Nephron (organoid): Measurements from ENCODE around the gene ABCA13.

ENCODE experiments used
- H3K27ac Mint-ChIP-seq, 3 experiments: 2 replicates each; pipeline ENCODE4 v1.8.0; 2020; ENCODE audit warnings: mixed read lengths in 3 of 3, mild to moderate bottlenecking in 2 of 3, moderate library complexity in 1 of 3
- H3K27me3 Mint-ChIP-seq: 2 replicates; pipeline ENCODE4 v1.8.0; 2021; ENCODE audit warnings: low read depth, mild to moderate bottlenecking, moderate library complexity, mixed read lengths
- H3K36me3 Mint-ChIP-seq: 2 replicates; pipeline ENCODE4 v1.8.0; 2020; ENCODE audit warnings: low read depth, mixed read lengths
- H3K4me1 Mint-ChIP-seq: 2 replicates; pipeline ENCODE4 v1.8.0; 2020; ENCODE audit warnings: mixed read lengths
- H3K4me3 Mint-ChIP-seq, 3 experiments: 2 replicates each; pipeline ENCODE4 v1.8.0; 2020; ENCODE audit warnings: mild to moderate bottlenecking in 3 of 3, mixed read lengths in 3 of 3, moderate library complexity in 2 of 3
- H3K9me3 Mint-ChIP-seq: 2 replicates; pipeline ENCODE4 v1.8.0; 2020; ENCODE audit warnings: mixed read lengths
- CTCF ChIP-seq, 3 experiments: fragments of 200-600 bp; sonication (generic); IDR thresholded peaks; one replicate each; pipeline ENCODE4 v1.5.0; 2021; ENCODE audit warnings: antibody characterized with exemption in 3 of 3; ENCODE audit not compliant: unreplicated experiment in 3 of 3

Gene ABCA13

DNA sequence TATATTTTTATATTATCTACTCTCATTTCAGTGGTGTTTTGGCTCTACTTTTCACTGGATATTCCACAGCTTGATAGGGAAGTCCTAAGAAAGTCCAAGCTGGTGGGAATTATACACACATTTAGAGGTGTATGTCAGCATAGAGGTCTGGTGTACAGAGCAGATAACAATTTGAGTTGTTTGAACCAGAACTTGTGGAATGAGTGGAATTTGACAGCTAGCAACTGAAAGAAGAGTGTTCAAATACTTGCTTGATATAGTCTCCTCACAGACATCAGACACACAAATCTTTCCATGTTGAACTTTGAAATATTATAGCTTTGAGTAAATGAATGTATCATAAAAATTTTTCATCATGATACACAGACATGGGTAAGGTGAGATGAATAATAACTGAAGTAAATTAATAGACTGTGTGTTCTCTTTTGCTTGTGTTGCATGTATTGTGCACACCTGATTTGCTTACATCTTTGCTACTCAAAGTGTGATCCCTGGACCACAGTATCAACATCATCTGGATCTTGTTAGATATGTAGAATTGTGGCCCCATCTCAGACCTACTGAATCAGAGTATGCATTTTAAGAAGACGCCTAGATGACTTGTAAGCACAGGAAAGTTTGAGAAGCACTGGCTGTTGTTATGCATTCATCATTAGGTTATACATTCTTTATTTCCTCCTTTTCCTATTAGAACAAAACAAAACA is 91.5 kb downstream of the ABCA13 start:
- H3K27ac Mint-ChIP-seq, result no peak overlapping the region
- no peak for TF ChIP-seq CTCF (IDR thresholded peaks at IDR 0.05; ENCODE audit: unreplicated experiment in 3 of 3)
- no peaks in the 10 kb centered on the region for H3K36me3 Mint-ChIP-seq
- no peaks in the 10 kb centered on the region for H3K27me3 Mint-ChIP-seq
- H3K4me3 Mint-ChIP-seq, result no peak overlapping the region
- no peaks in the 10 kb centered on the region for H3K9me3 Mint-ChIP-seq
- H3K4me1 Mint-ChIP-seq, result no peaks in the 10 kb centered on the region

DNA sequence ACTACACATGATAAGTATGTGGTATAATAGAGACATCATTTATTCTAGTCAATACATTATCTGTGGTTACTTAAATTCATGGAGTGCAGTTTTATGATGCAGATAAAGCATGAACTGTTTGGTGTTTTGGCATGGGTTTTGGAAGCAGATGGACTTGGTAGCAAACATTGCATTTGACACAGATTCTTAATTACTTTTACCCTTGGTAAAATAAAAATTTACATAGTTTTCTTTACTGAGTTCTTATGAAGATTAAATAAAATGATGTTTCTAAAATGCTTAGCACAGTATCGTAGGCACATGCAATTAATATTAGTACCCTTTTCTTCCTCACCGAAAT is 92.0 kb downstream of the ABCA13 start:
- Mint-ChIP-seq H3K4me3 (no peak overlapping the region), H3K9me3 (no peaks in the 10 kb centered on the region), H3K27ac (no peak overlapping the region), H3K27me3 (no peaks in the 10 kb centered on the region), H3K36me3 (no peaks in the 10 kb centered on the region), H3K4me1 (no peaks in the 10 kb centered on the region)
- no peak for TF ChIP-seq CTCF (IDR thresholded peaks at IDR 0.05; ENCODE audit: unreplicated experiment in 3 of 3)

- no peaks in the 10 kb centered on the region for H3K27me3 Mint-ChIP-seq
- no peaks in the 10 kb centered on the region for H3K9me3 Mint-ChIP-seq
- H3K27ac Mint-ChIP-seq, result no peak overlapping the region
- no peaks in the 10 kb centered on the region for H3K36me3 Mint-ChIP-seq
- TF ChIP-seq CTCF (IDR thresholded peaks at IDR 0.05; ENCODE audit: unreplicated experiment in 3 of 3), result no peak
- no peak overlapping the region for H3K4me3 Mint-ChIP-seq
- H3K4me1 Mint-ChIP-seq, result no peaks in the 10 kb centered on the region
These were observed 97.8 kb downstream of the ABCA13 start for GRCh38 chr7:48269066-48269465.

- TF ChIP-seq CTCF (IDR thresholded peaks at IDR 0.05; ENCODE audit: unreplicated experiment in 3 of 3), result no peak
- Mint-ChIP-seq H3K27me3 (no peaks in the 10 kb centered on the region), H3K4me1 (no peaks in the 10 kb centered on the region), H3K9me3 (no peaks in the 10 kb centered on the region), H3K27ac (no peak overlapping the region), H3K36me3 (no peaks in the 10 kb centered on the region), H3K4me3 (no peak overlapping the region)
These were observed 103.4 kb downstream of the ABCA13 start for GRCh38 chr7:48274662-48275061.

GRCh38 chr7:48279420-48279819 is 108.2 kb downstream of the ABCA13 start:
- no peak overlapping the region for H3K27ac Mint-ChIP-seq
- no peak for TF ChIP-seq CTCF (IDR thresholded peaks at IDR 0.05; ENCODE audit: unreplicated experiment in 3 of 3)
- no peak overlapping the region for H3K4me3 Mint-ChIP-seq
- H3K27me3 Mint-ChIP-seq, result peaks cover 5% of the 10 kb centered on the region
- H3K4me1 Mint-ChIP-seq, result no peaks in the 10 kb centered on the region
- H3K36me3 Mint-ChIP-seq, result no peaks in the 10 kb centered on the region
- no peaks in the 10 kb centered on the region for H3K9me3 Mint-ChIP-seq

GRCh38 chr7:48280100-48280499 is 108.8 kb downstream of the ABCA13 start:
- no peak overlapping the region for H3K27ac Mint-ChIP-seq
- H3K27me3 Mint-ChIP-seq, result peaks cover 8% of the 10 kb centered on the region
- no peaks in the 10 kb centered on the region for H3K9me3 Mint-ChIP-seq
- no peak for TF ChIP-seq CTCF (IDR thresholded peaks at IDR 0.05; ENCODE audit: unreplicated experiment in 3 of 3)
- no peak overlapping the region for H3K4me3 Mint-ChIP-seq
- H3K4me1 Mint-ChIP-seq, result no peaks in the 10 kb centered on the region
- no peaks in the 10 kb centered on the region for H3K36me3 Mint-ChIP-seq
